ENCODE results near the gene JDP2.

The JDP2 gene

GRCh38 chr14:75514673-75515628 is 87.1 kb downstream of the JDP2 start:
- DNase-seq (ENCODE audit: low spot score), result no peak

- DNase-seq (ENCODE audit: low spot score), result no peak
These were observed 87.8 kb downstream of the JDP2 start for GRCh38 chr14:75515629-75515996.

GRCh38 chr14:75518625-75519024 is 90.8 kb downstream of the JDP2 start:
- no peak for DNase-seq (ENCODE audit: low spot score)

- no peak for DNase-seq (ENCODE audit: low spot score)
These were observed 91.6 kb downstream of the JDP2 start for GRCh38 chr14:75519394-75519793.

GRCh38 chr14:75519826-75520728 is 92.3 kb downstream of the JDP2 start:
- no peak for DNase-seq (ENCODE audit: low spot score)

- DNase-seq (ENCODE audit: low spot score), result no peak
These were observed 93.0 kb downstream of the JDP2 start for GRCh38 chr14:75520852-75521251.

GRCh38 chr14:75521415-75522199 is 93.8 kb downstream of the JDP2 start:
- DNase-seq (ENCODE audit: low spot score), result no peak

- DNase-seq (ENCODE audit: low spot score), result peak; percentile 42
These were observed 94.6 kb downstream of the JDP2 start, which contains the start of gene BATF for GRCh38 chr14:75522224-75522982. Gene BATF (plus strand): TSS chr14:75522469. CDS start chr14:75522683, 214 bp downstream.

GRCh38 chr14:75522983-75523318 is 95.1 kb downstream of the JDP2 start:
- DNase-seq (ENCODE audit: low spot score), result no peak

Data from pons (tissue), 1 donor.